Measurements from ENCODE around the gene HTR3E.
A peak's percentile ranks its signal among the peaks of the same experiment; 100 is the strongest.
"Not testable (repeated sequence)": the region's sequence is repeated elsewhere in the genome, so short reads cannot be mapped to it uniquely, and the experiment has no call there.

The HTR3E gene

GRCh38 chr3:184148076-184148475 is 51.2 kb downstream of the HTR3E start:
- no peaks in the 10 kb centered on the region for H3K4me1 ChIP-seq (ENCODE audit: insufficient read depth, low read length, poor library complexity, severe bottlenecking)
- no peak overlapping the region for H2AFZ ChIP-seq (ENCODE audit: low read length)
- H3K9me2 ChIP-seq (replicated peaks; ENCODE audit: low read depth, low read length), result no peaks in the 10 kb centered on the region
- TF ChIP-seq EZH2phosphoT487 (IDR thresholded peaks at IDR 0.05; ENCODE audit: borderline replicate concordance) (no peak), CTCF (conservative IDR thresholded peaks at IDR 0.05; ENCODE audit: low read length) (no peak)
- no peak overlapping the region for H3K4me2 ChIP-seq (ENCODE audit: low read depth, low read length, poor library complexity, severe bottlenecking)
- peaks cover 31% of the 10 kb centered on the region; the same call in 1 of the 2 replicates for H3K36me3 ChIP-seq (ENCODE audit: insufficient read depth, low read length)
- no peak overlapping the region for H3K4me3 ChIP-seq (ENCODE audit: low read length, poor library complexity, severe bottlenecking)
- H3F3A ChIP-seq (ENCODE audit: low read depth), result no peaks in the 10 kb centered on the region
- H4K20me1 ChIP-seq (ENCODE audit: insufficient read depth, low read length, poor library complexity, severe bottlenecking), result no peaks in the 10 kb centered on the region
- H3K79me2 ChIP-seq (ENCODE audit: insufficient read depth, low read length), result no peaks in the 10 kb centered on the region
- no peaks in the 10 kb centered on the region for H3K27me3 ChIP-seq (ENCODE audit: insufficient read depth, low read length, poor library complexity, severe bottlenecking)
- H3K9me3 ChIP-seq (ENCODE audit: insufficient read depth, low read depth, low read length), result no peaks in the 10 kb centered on the region
- H3K9ac ChIP-seq (ENCODE audit: low read depth, low read length, poor library complexity, severe bottlenecking), result no peak overlapping the region

GRCh38 chr3:184149123-184149522 is 52.3 kb downstream of the HTR3E start:
- H3K4me2 ChIP-seq (ENCODE audit: low read depth, low read length, poor library complexity, severe bottlenecking), result no peak overlapping the region
- H3F3A ChIP-seq (ENCODE audit: low read depth), result peaks cover under 1% of the 10 kb centered on the region
- H3K4me3 ChIP-seq (ENCODE audit: low read length, poor library complexity, severe bottlenecking), result no peak overlapping the region
- H3K9ac ChIP-seq (ENCODE audit: low read depth, low read length, poor library complexity, severe bottlenecking), result no peak overlapping the region
- peaks cover under 1% of the 10 kb centered on the region for H3K4me1 ChIP-seq (ENCODE audit: insufficient read depth, low read length, poor library complexity, severe bottlenecking)
- H3K36me3 ChIP-seq (ENCODE audit: insufficient read depth, low read length), result peaks cover 20% of the 10 kb centered on the region; the same call in 1 of the 2 replicates
- no peak overlapping the region for H2AFZ ChIP-seq (ENCODE audit: low read length)
- no peaks in the 10 kb centered on the region for H4K20me1 ChIP-seq (ENCODE audit: insufficient read depth, low read length, poor library complexity, severe bottlenecking)
- no peaks in the 10 kb centered on the region for H3K27me3 ChIP-seq (ENCODE audit: insufficient read depth, low read length, poor library complexity, severe bottlenecking)
- no peaks in the 10 kb centered on the region for H3K9me3 ChIP-seq (ENCODE audit: insufficient read depth, low read depth, low read length)
- no peak for TF ChIP-seq EZH2phosphoT487 (IDR thresholded peaks at IDR 0.05; ENCODE audit: borderline replicate concordance)
- TF ChIP-seq CTCF (conservative IDR thresholded peaks at IDR 0.05; ENCODE audit: low read length), result no peak
- H3K79me2 ChIP-seq (ENCODE audit: insufficient read depth, low read length), result no peaks in the 10 kb centered on the region
- H3K9me2 ChIP-seq (replicated peaks; ENCODE audit: low read depth, low read length), result no peaks in the 10 kb centered on the region

- not testable (repeated sequence) for H3K4me3 ChIP-seq (ENCODE audit: low read length, poor library complexity, severe bottlenecking); H3K4me1 ChIP-seq (ENCODE audit: insufficient read depth, low read length, poor library complexity, severe bottlenecking); H3K79me2 ChIP-seq (ENCODE audit: insufficient read depth, low read length); H4K20me1 ChIP-seq (ENCODE audit: insufficient read depth, low read length, poor library complexity, severe bottlenecking); H2AFZ ChIP-seq (ENCODE audit: low read length); H3F3A ChIP-seq (ENCODE audit: low read depth); H3K9ac ChIP-seq (ENCODE audit: low read depth, low read length, poor library complexity, severe bottlenecking); H3K9me3 ChIP-seq (ENCODE audit: insufficient read depth, low read depth, low read length); H3K27me3 ChIP-seq (ENCODE audit: insufficient read depth, low read length, poor library complexity, severe bottlenecking); H3K9me2 ChIP-seq (replicated peaks; ENCODE audit: low read depth, low read length); H3K4me2 ChIP-seq (ENCODE audit: low read depth, low read length, poor library complexity, severe bottlenecking)
- peak; percentile 25; the same call in 1 of the 2 replicates for TF ChIP-seq CTCF (conservative IDR thresholded peaks at IDR 0.05; ENCODE audit: low read length)
- H3K36me3 ChIP-seq (ENCODE audit: insufficient read depth, low read length), result peaks cover 15% of the 10 kb centered on the region; the same call in 1 of the 2 replicates
Observed at GRCh38 chr3:184149770-184150169, 52.9 kb downstream of the HTR3E start.

All from Loucy (cell line).